ENCODE results near the gene SOAT1.

DNA sequence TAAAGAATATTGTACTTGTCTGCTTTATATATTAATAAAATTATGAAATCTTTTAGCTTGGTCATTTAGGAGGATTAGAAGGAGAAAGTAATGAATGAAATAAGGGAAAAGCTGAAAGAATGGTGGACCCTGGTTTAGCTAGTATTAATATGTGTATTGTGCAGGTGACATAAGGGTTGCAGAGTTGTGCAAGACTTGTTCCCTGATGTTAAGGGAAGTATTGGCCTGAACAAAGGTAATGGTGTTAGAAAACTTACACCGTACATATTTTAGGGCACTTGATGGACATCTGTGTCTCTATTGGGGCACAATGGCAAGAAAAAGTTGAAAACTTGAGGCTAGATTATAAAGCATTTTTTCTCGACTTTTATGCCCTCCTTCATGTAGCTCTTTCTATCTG, 32.2 kb downstream of the SOAT1 start:
- TF ChIP-seq, protein P1, sequence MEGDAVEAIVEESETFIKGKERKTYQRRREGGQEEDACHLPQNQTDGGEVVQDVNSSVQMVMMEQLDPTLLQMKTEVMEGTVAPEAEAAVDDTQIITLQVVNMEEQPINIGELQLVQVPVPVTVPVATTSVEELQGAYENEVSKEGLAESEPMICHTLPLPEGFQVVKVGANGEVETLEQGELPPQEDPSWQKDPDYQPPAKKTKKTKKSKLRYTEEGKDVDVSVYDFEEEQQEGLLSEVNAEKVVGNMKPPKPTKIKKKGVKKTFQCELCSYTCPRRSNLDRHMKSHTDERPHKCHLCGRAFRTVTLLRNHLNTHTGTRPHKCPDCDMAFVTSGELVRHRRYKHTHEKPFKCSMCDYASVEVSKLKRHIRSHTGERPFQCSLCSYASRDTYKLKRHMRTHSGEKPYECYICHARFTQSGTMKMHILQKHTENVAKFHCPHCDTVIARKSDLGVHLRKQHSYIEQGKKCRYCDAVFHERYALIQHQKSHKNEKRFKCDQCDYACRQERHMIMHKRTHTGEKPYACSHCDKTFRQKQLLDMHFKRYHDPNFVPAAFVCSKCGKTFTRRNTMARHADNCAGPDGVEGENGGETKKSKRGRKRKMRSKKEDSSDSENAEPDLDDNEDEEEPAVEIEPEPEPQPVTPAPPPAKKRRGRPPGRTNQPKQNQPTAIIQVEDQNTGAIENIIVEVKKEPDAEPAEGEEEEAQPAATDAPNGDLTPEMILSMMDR (conservative IDR thresholded peaks at IDR 0.05) = no peak
- no peak for TF ChIP-seq ZFX (IDR thresholded peaks at IDR 0.05)

Measured in C4-2B (cell line).